Uterus (tissue), 4 donors: ENCODE results near the gene FNIP2. TPM values are rescaled to one million over a fixed set of nuclear protein-coding genes. Genes with fewer than 3 reads are reported as not detected.
"Not testable (repeated sequence)": the region's sequence is repeated elsewhere in the genome, so short reads cannot be mapped to it uniquely, and the experiment has no call there.

Experiments used
- DNase-seq, 2 donors: peaks; one replicate each; pipeline ENCODE4 v3.0.0-alpha.2; 2019 to 2020
- H3K27ac ChIP-seq, 2 donors: fragments of 200-600 bp; sonication (generic); 1 replicate in 1 of 2; 2 replicates in 1 of 2; pipeline ENCODE4 v1.5.1; 2016 to 2018
- H3K27me3 ChIP-seq, 2 donors: fragments of 200-600 bp; sonication (generic); one replicate each; pipeline ENCODE4 v1.5.1; 2018 to 2019; ENCODE audit warnings: control low read depth in 1 of 2
- H3K36me3 ChIP-seq, 2 donors: fragments of 200-600 bp; sonication (generic); one replicate each; pipeline ENCODE4 v1.5.1; 2019; ENCODE audit warnings: control low read depth in 1 of 2
- H3K4me1 ChIP-seq, 2 donors: fragments of 200-600 bp; sonication (generic); one replicate each; pipeline ENCODE4 v1.5.1; 2018 to 2019; ENCODE audit warnings: control low read depth in 1 of 2
- H3K4me3 ChIP-seq, 2 donors: fragments of 200-600 bp; sonication (generic); 1 replicate in 1 of 2; 2 replicates in 1 of 2; pipeline ENCODE4 v1.5.1; 2018 to 2019; ENCODE audit warnings: mild to moderate bottlenecking in 1 of 2
- H3K9me3 ChIP-seq, 2 donors: fragments of 200-600 bp; sonication (generic); one replicate each; pipeline ENCODE4 v1.5.1; 2019; ENCODE audit warnings: control low read depth in 1 of 2
- POLR2A ChIP-seq, 2 donors: fragments of 450-650 bp; IDR thresholded peaks; one replicate each; pipeline ENCODE4 v1.6.1; 2016; ENCODE audit warnings: antibody characterized with exemption in 2 of 2, mild to moderate bottlenecking in 1 of 2, moderate library complexity in 1 of 2
- intact Hi-C: fragments of 100-400 bp; cut with DNase I; formaldehyde crosslinking; loops from one replicate; pipeline ENCODE4 v1.15.1; 2023; ENCODE audit warnings: low total_unique reads
- small RNA-seq: library from RNA; depleted of rRNA; stranded (forward); fragments of <200 nt; gene quantifications from one replicate; pipeline ENCODE3, GENCODE V24; 2016
- total RNA-seq, 4 donors: library from RNA; depleted of rRNA in 3 of 4; stranded (reverse); fragments of >200 nt in 3 of 4; gene quantifications; one replicate each; pipeline versions ENCODE4 v1.1.0 to v1.2.4, GENCODE V29; 2014 to 2023
- TF ChIP-seq, protein P1 (sequence below), 4 experiments: fragments of 200-600 bp in 2 of 4; fragments of 450-650 bp in 2 of 4; sonication (generic) in 2 of 4; IDR thresholded peaks; one replicate each; pipeline ENCODE4 v1.5.1; 2016 to 2019; ENCODE audit warnings: antibody characterized with exemption in 4 of 4, mild to moderate bottlenecking in 2 of 4, moderate library complexity in 1 of 4
- donor health status: DM: yes; HTN: yes; CAD: no.

Gene FNIP2
- total RNA-seq, 4 donors from 2014 or later, result 8.5 to 61.9 (median 29.6) TPM

DNA sequence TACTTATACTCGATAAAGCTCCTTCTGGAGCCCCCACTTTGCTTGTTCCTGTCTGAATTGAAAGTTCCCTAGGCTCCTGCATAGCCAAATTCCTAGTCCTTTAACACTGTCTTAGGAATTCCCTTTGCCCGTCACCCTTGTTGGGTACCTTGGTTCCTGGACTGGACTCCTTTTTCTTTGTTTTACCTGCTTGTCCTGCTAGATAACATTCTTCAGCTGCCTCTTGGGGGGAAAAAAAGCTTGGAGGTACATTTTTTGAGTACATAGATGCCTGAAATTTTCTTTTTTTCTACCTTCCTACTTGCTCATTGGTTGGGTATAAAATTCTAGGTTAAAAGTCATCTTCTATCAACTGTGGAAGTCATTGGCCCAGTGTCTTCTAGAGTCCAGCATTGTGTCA lies 179.2 kb downstream of the FNIP2 start:
- H3K9me3 ChIP-seq, result no peaks in the 10 kb centered on the region
- no peak for DNase-seq
- no peaks in the 10 kb centered on the region for H3K27me3 ChIP-seq
- H3K4me1 ChIP-seq, result no peaks in the 10 kb centered on the region
- no peak overlapping the region for H3K4me3 ChIP-seq
- no peak overlapping the region for H3K27ac ChIP-seq
- intact Hi-C loops, result no loop called here
- no peaks in the 10 kb centered on the region for H3K36me3 ChIP-seq
- TF ChIP-seq, protein P1, sequence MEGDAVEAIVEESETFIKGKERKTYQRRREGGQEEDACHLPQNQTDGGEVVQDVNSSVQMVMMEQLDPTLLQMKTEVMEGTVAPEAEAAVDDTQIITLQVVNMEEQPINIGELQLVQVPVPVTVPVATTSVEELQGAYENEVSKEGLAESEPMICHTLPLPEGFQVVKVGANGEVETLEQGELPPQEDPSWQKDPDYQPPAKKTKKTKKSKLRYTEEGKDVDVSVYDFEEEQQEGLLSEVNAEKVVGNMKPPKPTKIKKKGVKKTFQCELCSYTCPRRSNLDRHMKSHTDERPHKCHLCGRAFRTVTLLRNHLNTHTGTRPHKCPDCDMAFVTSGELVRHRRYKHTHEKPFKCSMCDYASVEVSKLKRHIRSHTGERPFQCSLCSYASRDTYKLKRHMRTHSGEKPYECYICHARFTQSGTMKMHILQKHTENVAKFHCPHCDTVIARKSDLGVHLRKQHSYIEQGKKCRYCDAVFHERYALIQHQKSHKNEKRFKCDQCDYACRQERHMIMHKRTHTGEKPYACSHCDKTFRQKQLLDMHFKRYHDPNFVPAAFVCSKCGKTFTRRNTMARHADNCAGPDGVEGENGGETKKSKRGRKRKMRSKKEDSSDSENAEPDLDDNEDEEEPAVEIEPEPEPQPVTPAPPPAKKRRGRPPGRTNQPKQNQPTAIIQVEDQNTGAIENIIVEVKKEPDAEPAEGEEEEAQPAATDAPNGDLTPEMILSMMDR (IDR thresholded peaks at IDR 0.05), result no peak

- TF ChIP-seq, protein P1 (IDR thresholded peaks at IDR 0.05), result no peak
- TF ChIP-seq POLR2A (IDR thresholded peaks at IDR 0.05), result no peak
- intact Hi-C loops, result no loop called here
- H3K36me3 ChIP-seq, result no peaks in the 10 kb centered on the region
- H3K27me3 ChIP-seq, result no peaks in the 10 kb centered on the region
- H3K4me3 ChIP-seq, result no peak overlapping the region
- H3K27ac ChIP-seq, result no peak overlapping the region
- H3K9me3 ChIP-seq, result no peaks in the 10 kb centered on the region
- no peak for DNase-seq
- H3K4me1 ChIP-seq, result no peaks in the 10 kb centered on the region
Observed at GRCh38 chr4:158949099-158949498, 180.3 kb downstream of the FNIP2 start.

DNA sequence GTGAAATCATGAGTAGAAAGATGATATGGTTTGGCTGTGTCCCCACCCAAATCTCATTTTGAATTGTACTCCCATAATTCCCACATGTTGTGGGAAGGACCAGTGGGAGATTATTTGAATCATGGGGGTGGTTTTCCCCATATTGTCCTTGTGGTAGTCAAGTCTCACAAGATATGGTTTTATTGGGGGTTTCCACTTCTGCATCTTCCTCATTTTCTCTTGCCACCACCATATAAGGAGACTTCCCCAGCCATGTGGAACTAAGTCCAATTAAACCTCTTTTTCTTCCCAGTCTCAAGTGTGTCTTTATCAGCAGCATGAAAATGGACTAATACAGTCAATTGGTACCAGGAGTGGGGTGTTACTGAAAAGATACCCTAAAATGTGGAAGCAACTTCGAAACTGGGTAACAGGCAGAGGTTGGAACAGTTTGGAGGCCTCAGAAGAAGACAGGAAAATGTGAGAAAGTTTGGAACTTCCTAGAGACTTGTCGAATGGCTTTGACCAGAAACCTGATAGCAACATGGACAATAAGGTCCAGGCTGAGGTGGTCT lies 183.5 kb downstream of the FNIP2 start:
- H3K27me3 ChIP-seq, intact Hi-C loops, H3K9me3 ChIP-seq, H3K4me1 ChIP-seq, H3K27ac ChIP-seq, DNase-seq, H3K36me3 ChIP-seq, H3K4me3 ChIP-seq: not testable (repeated sequence)

- H3K27ac ChIP-seq, DNase-seq, H3K9me3 ChIP-seq, H3K36me3 ChIP-seq, intact Hi-C loops, H3K4me1 ChIP-seq, H3K4me3 ChIP-seq, H3K27me3 ChIP-seq: not testable (repeated sequence)
Observed at GRCh38 chr4:158956345-158956744, 187.5 kb downstream of the FNIP2 start.

DNA sequence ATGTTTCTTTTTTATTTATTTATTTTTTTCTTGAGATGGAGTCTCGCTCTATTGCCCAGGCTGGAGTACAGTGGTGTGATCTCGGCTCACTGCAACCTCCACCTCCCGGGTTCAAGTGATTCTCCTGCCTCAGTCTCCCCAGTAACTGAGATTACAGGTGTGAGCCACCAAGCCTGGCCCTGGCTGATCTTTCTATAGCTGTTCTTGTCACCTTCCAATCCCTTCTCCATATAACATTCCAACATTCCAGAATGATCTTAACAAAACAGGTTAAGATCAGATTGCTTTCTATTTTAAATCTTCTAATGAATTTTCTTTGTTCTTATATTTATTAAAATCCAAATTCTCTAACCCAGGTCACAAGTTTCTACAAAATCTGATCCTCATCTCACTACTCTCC lies 188.1 kb downstream of the FNIP2 start:
- not testable (repeated sequence) for H3K27ac ChIP-seq, H3K9me3 ChIP-seq

More for the DNA sequence above, 188.1 kb downstream of the FNIP2 start:
- H3K27me3 ChIP-seq, H3K4me1 ChIP-seq, DNase-seq, H3K4me3 ChIP-seq, intact Hi-C loops, H3K36me3 ChIP-seq: not testable (repeated sequence)

Small RNA genes within 50 kb of the gene (small RNA-seq; reads per million reads assigned to genes)
- gene RF00157 (not detected), gene RNU6-128P (not detected)

Other genes with a start within 250 kb of the FNIP2 start
- 10 to 100 TPM in 1 of 4 donors, 1 to 10 TPM in 3; 2.1 to 11.3 (median 6.0) TPM for gene RXFP1, start 247.1 kb upstream of the FNIP2 start, total RNA-seq
- gene C4orf46, start 97.1 kb upstream of the FNIP2 start, total RNA-seq, result 10 to 100 TPM in 2 of 4 donors, 1 to 10 TPM in 2; 2.3 to 39.5 (median 10.0) TPM
- 10 to 100 TPM; 15.6 to 46.8 (median 27.6) TPM for gene ETFDH, start 96.7 kb upstream of the FNIP2 start, total RNA-seq
- gene PPID, start 45.6 kb upstream of the FNIP2 start, total RNA-seq, result 10 to 100 TPM in 2 of 4 donors, 1 to 10 TPM in 2; 2.6 to 36.1 (median 13.8) TPM